PFSK-1 (cell line): ENCODE data around the gene SH3PXD2A.

Source experiments
- FOXP2 ChIP-seq: optimal IDR thresholded peaks from 2 replicates; pipeline ENCODE3; 2011; ENCODE audit warnings: borderline replicate concordance, control low read depth, inconsistent platforms; ENCODE audit not compliant: insufficient read depth; ENCODE audit errors: extremely low read length, extremely low read depth
- POLR2AphosphoS5 ChIP-seq: IDR thresholded peaks from 2 replicates; pipeline ENCODE4 v1.6.1; 2012; ENCODE audit warnings: low read depth, mild to moderate bottlenecking, control low read depth, low read length, moderate library complexity
- SIN3A ChIP-seq: IDR thresholded peaks from 2 replicates; pipeline ENCODE4 v1.6.1; 2012; ENCODE audit warnings: mild to moderate bottlenecking, low read length, moderate library complexity, borderline replicate concordance; ENCODE audit not compliant: insufficient read depth
- TAF1 ChIP-seq: IDR thresholded peaks from 2 replicates; pipeline ENCODE4 v1.6.1; 2012; ENCODE audit warnings: low read length, control low read depth, borderline replicate concordance; ENCODE audit not compliant: insufficient read depth
- TF ChIP-seq, protein P1 (sequence below), 2 experiments: IDR thresholded peaks; 2 replicates each; pipeline versions ENCODE4 v1.6.1 to v1.8.0; 2011 to 2012; ENCODE audit warnings: low read depth in 2 of 2, low read length in 2 of 2, control low read depth in 1 of 2, inconsistent platforms in 1 of 2, mild to moderate bottlenecking in 1 of 2, moderate library complexity in 1 of 2; ENCODE audit not compliant: insufficient read depth in 1 of 2

Gene SH3PXD2A

DNA sequence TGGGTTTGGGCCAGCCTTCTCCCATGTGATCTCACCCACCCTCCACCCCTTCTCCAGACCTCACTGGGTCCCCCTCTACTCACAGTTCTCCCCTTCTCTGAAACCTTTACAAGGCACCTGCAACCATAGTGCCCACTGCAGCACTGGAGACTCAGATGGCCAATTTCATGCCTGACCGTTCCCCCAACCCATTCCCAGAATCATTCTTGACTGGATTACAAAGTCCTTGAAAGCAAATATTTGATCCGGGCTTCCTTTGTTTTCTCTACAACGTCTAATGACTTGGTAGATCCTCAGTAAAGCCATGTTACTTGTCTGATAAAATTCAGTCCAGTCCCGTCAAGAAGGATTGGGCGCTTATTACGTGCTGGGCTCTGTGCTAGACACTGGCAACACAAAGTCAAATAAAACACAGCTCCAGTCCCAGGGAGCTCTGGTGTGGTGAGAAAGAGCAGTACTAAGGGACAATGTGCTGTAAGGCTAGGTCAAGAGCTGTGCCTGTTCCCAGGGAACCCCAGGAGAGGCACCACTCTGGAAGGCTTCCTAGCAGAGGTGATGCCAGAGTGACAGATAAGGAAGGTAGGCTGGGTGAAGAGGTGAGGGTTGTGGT lies 36.5 kb downstream of the SH3PXD2A start:
- no peak for TF ChIP-seq FOXP2
- no peak for TF ChIP-seq SIN3A
- TF ChIP-seq, protein P1, sequence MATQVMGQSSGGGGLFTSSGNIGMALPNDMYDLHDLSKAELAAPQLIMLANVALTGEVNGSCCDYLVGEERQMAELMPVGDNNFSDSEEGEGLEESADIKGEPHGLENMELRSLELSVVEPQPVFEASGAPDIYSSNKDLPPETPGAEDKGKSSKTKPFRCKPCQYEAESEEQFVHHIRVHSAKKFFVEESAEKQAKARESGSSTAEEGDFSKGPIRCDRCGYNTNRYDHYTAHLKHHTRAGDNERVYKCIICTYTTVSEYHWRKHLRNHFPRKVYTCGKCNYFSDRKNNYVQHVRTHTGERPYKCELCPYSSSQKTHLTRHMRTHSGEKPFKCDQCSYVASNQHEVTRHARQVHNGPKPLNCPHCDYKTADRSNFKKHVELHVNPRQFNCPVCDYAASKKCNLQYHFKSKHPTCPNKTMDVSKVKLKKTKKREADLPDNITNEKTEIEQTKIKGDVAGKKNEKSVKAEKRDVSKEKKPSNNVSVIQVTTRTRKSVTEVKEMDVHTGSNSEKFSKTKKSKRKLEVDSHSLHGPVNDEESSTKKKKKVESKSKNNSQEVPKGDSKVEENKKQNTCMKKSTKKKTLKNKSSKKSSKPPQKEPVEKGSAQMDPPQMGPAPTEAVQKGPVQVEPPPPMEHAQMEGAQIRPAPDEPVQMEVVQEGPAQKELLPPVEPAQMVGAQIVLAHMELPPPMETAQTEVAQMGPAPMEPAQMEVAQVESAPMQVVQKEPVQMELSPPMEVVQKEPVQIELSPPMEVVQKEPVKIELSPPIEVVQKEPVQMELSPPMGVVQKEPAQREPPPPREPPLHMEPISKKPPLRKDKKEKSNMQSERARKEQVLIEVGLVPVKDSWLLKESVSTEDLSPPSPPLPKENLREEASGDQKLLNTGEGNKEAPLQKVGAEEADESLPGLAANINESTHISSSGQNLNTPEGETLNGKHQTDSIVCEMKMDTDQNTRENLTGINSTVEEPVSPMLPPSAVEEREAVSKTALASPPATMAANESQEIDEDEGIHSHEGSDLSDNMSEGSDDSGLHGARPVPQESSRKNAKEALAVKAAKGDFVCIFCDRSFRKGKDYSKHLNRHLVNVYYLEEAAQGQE (IDR thresholded peaks at IDR 0.05; ENCODE audit: insufficient read depth in 1 of 2, low read depth in 2 of 2, low read length in 2 of 2) = no peak
- no peak for TF ChIP-seq POLR2AphosphoS5
- TF ChIP-seq TAF1 = no peak

DNA sequence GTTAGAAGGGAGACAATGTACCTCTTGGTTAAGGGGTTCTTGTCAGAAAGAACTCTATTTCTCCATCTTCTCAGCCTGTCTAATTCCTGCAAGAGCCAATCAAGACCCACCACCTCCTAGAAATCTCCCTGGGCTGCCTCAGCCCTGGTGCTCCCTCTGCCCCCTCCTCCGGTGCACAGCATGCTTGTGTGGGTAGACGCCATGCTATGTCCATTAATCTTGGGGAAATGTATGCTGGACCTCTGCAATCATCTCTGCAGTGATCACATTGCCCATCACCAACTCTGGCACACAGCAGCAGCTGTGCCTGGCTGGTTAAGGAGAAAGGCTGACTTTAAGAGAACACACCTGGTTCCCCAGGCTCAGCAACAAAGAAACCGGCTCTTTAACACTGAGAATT lies 37.3 kb downstream of the SH3PXD2A start:
- TF ChIP-seq FOXP2 (no peak), TAF1 (no peak), SIN3A (no peak), POLR2AphosphoS5 (no peak)
- TF ChIP-seq, protein P1 (IDR thresholded peaks at IDR 0.05; ENCODE audit: insufficient read depth in 1 of 2, low read depth in 2 of 2, low read length in 2 of 2) = no peak

DNA sequence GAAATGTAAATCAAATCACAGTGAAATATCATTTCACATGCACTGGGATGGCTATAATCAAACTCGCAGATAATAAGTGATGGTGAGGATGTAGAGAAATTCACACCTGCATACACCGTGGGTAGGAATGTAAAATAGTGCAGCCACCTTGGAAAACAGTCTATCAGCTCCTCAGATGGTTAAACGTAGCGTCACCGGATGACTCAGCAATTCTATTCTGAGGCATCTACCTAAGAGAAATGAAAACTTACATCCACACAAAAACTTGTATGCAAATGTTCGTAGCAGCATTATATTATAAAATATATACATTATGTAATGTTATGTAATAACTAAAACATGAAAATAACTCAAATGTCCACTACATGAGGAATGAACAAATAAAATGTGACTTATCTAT lies 38.9 kb downstream of the SH3PXD2A start:
- TF ChIP-seq POLR2AphosphoS5 (no peak), FOXP2 (no peak), SIN3A (no peak)
- TF ChIP-seq, protein P1 (IDR thresholded peaks at IDR 0.05; ENCODE audit: insufficient read depth in 1 of 2, low read depth in 2 of 2, low read length in 2 of 2) = no peak

DNA sequence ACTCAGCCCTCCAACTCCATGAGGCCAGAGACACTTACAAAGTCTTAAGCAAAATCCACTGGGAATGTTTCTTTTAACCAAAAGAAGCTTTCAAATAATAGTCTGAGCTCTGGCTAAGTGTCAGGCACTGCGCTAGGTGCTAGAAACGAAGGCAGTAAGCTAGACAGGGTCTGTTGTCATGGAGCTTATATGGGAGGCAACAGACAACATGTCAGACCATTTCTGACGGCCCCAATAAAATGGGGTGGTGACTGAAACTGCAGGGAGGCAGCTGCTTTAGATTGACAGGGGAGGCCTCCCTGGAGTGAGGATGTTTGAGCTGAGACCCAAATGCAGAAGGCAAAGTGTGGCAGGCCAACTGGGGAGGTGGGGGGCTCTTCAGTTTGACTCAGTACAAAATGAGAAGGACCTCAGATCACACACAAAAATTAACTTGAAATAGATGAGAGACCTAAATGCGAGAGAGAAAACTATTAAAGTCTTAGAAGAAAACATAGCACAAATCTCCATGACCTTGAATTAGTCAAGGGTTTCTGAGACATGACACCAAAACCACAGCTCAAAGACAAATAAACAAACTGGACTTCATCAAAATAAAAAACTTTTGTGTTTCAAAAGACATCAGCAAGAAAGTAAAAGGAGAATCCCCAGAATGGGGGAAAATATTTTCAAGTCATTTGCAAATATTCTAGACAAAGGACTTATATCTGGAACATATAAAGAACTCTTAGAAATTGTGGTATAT lies 40.6 kb downstream of the SH3PXD2A start:
- TF ChIP-seq, protein P1 (IDR thresholded peaks at IDR 0.05; ENCODE audit: insufficient read depth in 1 of 2, low read depth in 2 of 2, low read length in 2 of 2) = no peak
- TF ChIP-seq SIN3A (no peak), TAF1 (no peak), POLR2AphosphoS5 (no peak), FOXP2 (no peak)
